Activated CD4-positive, alpha-beta T cell treated with anti-CD3 and anti-CD28 coated beads, Interleukin-2, Interleukin-4, amounts not matched to agents 100 ng/mL and 50 ng/mL, durations not matched to agents 16 hours and 8 hours (primary cell): ENCODE results near the gene SMYD3.
"Not testable (repeated sequence)": the region's sequence is repeated elsewhere in the genome, so short reads cannot be mapped to it uniquely, and the experiment has no call there.

ENCODE experiments used
- DNase-seq: peaks from one replicate; pipeline ENCODE4 v3.0.0-alpha.2; 2020; ENCODE audit warnings: low spot score

SMYD3 gene

GRCh38 chr1:245802941-245803665 lies 704.0 kb downstream of the SMYD3 start:
- DNase-seq, result no peak

- DNase-seq, result no peak
Observed at GRCh38 chr1:245800901-245801605, 706.0 kb downstream of the SMYD3 start.

GRCh38 chr1:245798349-245798711 lies 708.7 kb downstream of the SMYD3 start:
- no peak for DNase-seq

- DNase-seq, result peak; percentile 9
Observed at GRCh38 chr1:245797592-245798348, 709.3 kb downstream of the SMYD3 start.

GRCh38 chr1:245791410-245792312 lies 715.4 kb downstream of the SMYD3 start:
- DNase-seq, result no peak

- no peak for DNase-seq
Observed at GRCh38 chr1:245790441-245790840, 716.6 kb downstream of the SMYD3 start.

GRCh38 chr1:245788886-245789285 lies 718.2 kb downstream of the SMYD3 start:
- DNase-seq, result no peak

- no peak for DNase-seq
Observed at GRCh38 chr1:245788269-245788668, 718.8 kb downstream of the SMYD3 start.

- DNase-seq, result no peak
Observed at GRCh38 chr1:245786948-245787347, 720.1 kb downstream of the SMYD3 start.

- DNase-seq, result no peak
Observed at GRCh38 chr1:245779797-245780755, 727.0 kb downstream of the SMYD3 start.

GRCh38 chr1:245777752-245778151 lies 729.3 kb downstream of the SMYD3 start:
- DNase-seq, result no peak

- DNase-seq, result no peak
Observed at GRCh38 chr1:245776694-245777332, 730.3 kb downstream of the SMYD3 start.

- DNase-seq, result no peak
Observed at GRCh38 chr1:245776139-245776538, 730.9 kb downstream of the SMYD3 start.

- DNase-seq, result not testable (repeated sequence)
Observed at GRCh38 chr1:245774931-245775330, 732.1 kb downstream of the SMYD3 start.

- no peak for DNase-seq
Observed at GRCh38 chr1:245774196-245774595, 732.9 kb downstream of the SMYD3 start.

- no peak for DNase-seq
Observed at GRCh38 chr1:245773344-245773743, 733.7 kb downstream of the SMYD3 start.

- no peak for DNase-seq
Observed at GRCh38 chr1:245772739-245773138, 734.3 kb downstream of the SMYD3 start.

- DNase-seq, result no peak
Observed at GRCh38 chr1:245772325-245772724, 734.8 kb downstream of the SMYD3 start.

- DNase-seq, result no peak
Observed at GRCh38 chr1:245771511-245772281, 735.4 kb downstream of the SMYD3 start.
